HCT116 (cell line): Measurements from ENCODE around the gene HSPA12A. TPM values are rescaled to one million over a fixed set of nuclear protein-coding genes. Genes with fewer than 3 reads are reported as not detected.

Experiments
- ATAC-seq: fragments of 200-7000 bp; cut with Tn5 transposase; 2 replicates; pipeline ENCODE4 v1.9.1; 2020; ENCODE audit warnings: mild to moderate bottlenecking, moderate library complexity
- BruUV-seq: library from RNA; stranded (reverse); fragments of 400-500 nt; replicated peaks from 2 replicates; lab custom pipeline; 2021; lab: Mats Ljungman, UMichigan
- CTCF ChIA-PET: fragments of 300-600 bp; sonication (Branson Sonifier 250); formaldehyde crosslinking; loops from one replicate; lab custom pipeline; 2021; ENCODE audit warnings: antibody characterized with exemption; lab: Charles Lee
- POLR2A ChIA-PET: fragments of 300-600, 350-600 bp; sonication (Branson Sonifier 250); formaldehyde crosslinking; loops from one replicate; lab custom pipeline; 2021; ENCODE audit warnings: antibody characterized with exemption; lab: Charles Lee
- RAD21 ChIA-PET, 2 experiments: fragments of 300-600 bp; sonication (Branson Sonifier 250); formaldehyde crosslinking; loops; one replicate each; lab custom pipeline; 2023; ENCODE audit warnings: low total read pairs in 2 of 2; ENCODE audit not compliant: uncharacterized antibody in 2 of 2, unreplicated experiment in 2 of 2, low non-redundant PET in 1 of 2; lab: Charles Lee
- DNase-seq: peaks from one replicate; pipeline ENCODE4 v3.0.0-alpha.2; 2010; ENCODE audit warnings: low read depth, low spot score
- H2AFZ ChIP-seq: fragments of 200-600 bp; shearing (Covaris generic), sonication (generic); 2 replicates; pipeline ENCODE4 v1.6.1; 2017; ENCODE audit warnings: low read depth, mixed run types, mixed read lengths, antibody characterized with exemption, low read length; ENCODE audit not compliant: poor library complexity, severe bottlenecking
- H3K27ac ChIP-seq: 2 replicates; pipeline ENCODE4 v1.5.1; 2012; ENCODE audit warnings: low read depth, low read length
- H3K27me3 ChIP-seq: fragments of 200-600 bp; sonication (generic); 2 replicates; pipeline ENCODE4 v1.6.1; 2016; ENCODE audit warnings: mixed run types, low read length, mixed read lengths; ENCODE audit not compliant: insufficient read depth
- H3K36me3 ChIP-seq, 2 experiments: fragments of 200-500 bp in 1 of 2; fragments of 200-600 bp in 1 of 2; sonication (Bioruptor generic) in 1 of 2; sonication (generic) in 1 of 2; 2 replicates each; pipeline versions ENCODE4 v1.5.1 to v1.6.1; 2014 to 2016; ENCODE audit warnings: low read length in 2 of 2, inconsistent platforms in 1 of 2, mixed read lengths in 1 of 2, mixed run types in 1 of 2; ENCODE audit not compliant: insufficient read depth in 2 of 2, control insufficient read depth in 1 of 2
- H3K4me1 ChIP-seq, 2 experiments: fragments of 200-600 bp in 1 of 2; sonication (generic) in 1 of 2; 2 replicates each; pipeline versions ENCODE4 v1.5.1 to v1.6.1; 2012 to 2017; ENCODE audit warnings: low read length in 2 of 2, inconsistent platforms in 1 of 2, mild to moderate bottlenecking in 1 of 2, mixed read lengths in 1 of 2, mixed run types in 1 of 2, moderate library complexity in 1 of 2; ENCODE audit not compliant: insufficient read depth in 2 of 2, control insufficient read depth in 1 of 2
- H3K4me2 ChIP-seq: fragments of 200-600 bp; sonication (generic); 2 replicates; pipeline ENCODE4 v1.6.1; 2017; ENCODE audit warnings: mixed run types, low read length, mixed read lengths
- H3K4me3 ChIP-seq, 2 experiments: fragments of 200-600 bp in 1 of 2; sonication (generic) in 1 of 2; replicated peaks in 1 of 2; 2 replicates each; pipeline ENCODE4 v1.5.1; 2011 to 2016; ENCODE audit warnings: low read length in 2 of 2, control low read depth in 1 of 2, low read depth in 1 of 2, mild to moderate bottlenecking in 1 of 2, mixed read lengths in 1 of 2, mixed run types in 1 of 2
- H3K79me2 ChIP-seq: fragments of 200-600 bp; sonication (generic); 2 replicates; pipeline ENCODE4 v1.6.1; 2017; ENCODE audit warnings: mild to moderate bottlenecking, mixed run types, low read length, moderate library complexity, mixed read lengths; ENCODE audit not compliant: insufficient read depth
- H3K9ac ChIP-seq: fragments of 200-600 bp; sonication (generic); 2 replicates; pipeline ENCODE4 v1.6.1; 2016; ENCODE audit warnings: low read length, mixed read lengths
- H3K9me2 ChIP-seq: fragments of 200-600 bp; sonication (generic), shearing (Covaris generic); 2 replicates; pipeline ENCODE4 v1.6.1; 2017; ENCODE audit warnings: mixed run types, mild to moderate bottlenecking, moderate library complexity; ENCODE audit not compliant: insufficient read depth
- H3K9me3 ChIP-seq, 2 experiments: fragments of 200-500 bp in 1 of 2; fragments of 200-600 bp in 1 of 2; sonication (Bioruptor generic) in 1 of 2; sonication (generic) in 1 of 2; 2 replicates each; pipeline ENCODE4 v1.6.1; 2014 to 2017; ENCODE audit warnings: low read length in 2 of 2, mixed read lengths in 2 of 2, inconsistent platforms in 1 of 2, low read depth in 1 of 2, mild to moderate bottlenecking in 1 of 2, mixed run types in 1 of 2, moderate library complexity in 1 of 2; ENCODE audit not compliant: control insufficient read depth in 1 of 2, insufficient read depth in 1 of 2
- H4K20me1 ChIP-seq: fragments of 200-600 bp; sonication (generic), shearing (Covaris generic); 2 replicates; pipeline ENCODE4 v1.6.1; 2017; ENCODE audit warnings: mixed run types, mild to moderate bottlenecking, moderate library complexity; ENCODE audit not compliant: insufficient read depth
- EGR1 ChIP-seq: IDR thresholded peaks from 2 replicates; pipeline ENCODE4 v1.6.1; 2012; ENCODE audit warnings: low read depth
- EZH2phosphoT487 ChIP-seq: fragments of 200-600 bp; IDR thresholded peaks from 2 replicates; pipeline ENCODE4 v1.6.1; 2018; ENCODE audit warnings: antibody characterized with exemption, borderline replicate concordance
- FOSL1 ChIP-seq: IDR thresholded peaks from 2 replicates; pipeline ENCODE4 v1.6.1; 2012; ENCODE audit warnings: low read depth
- JUND ChIP-seq: IDR thresholded peaks from 2 replicates; pipeline ENCODE4 v1.6.1; 2012
- POLR2AphosphoS5 ChIP-seq: IDR thresholded peaks from 2 replicates; pipeline ENCODE4 v1.6.1; 2011; ENCODE audit warnings: mild to moderate bottlenecking, low read depth, low read length, moderate library complexity
- RAD21 ChIP-seq: IDR thresholded peaks from 2 replicates; pipeline ENCODE4 v1.6.1; 2012; ENCODE audit warnings: low read depth, mild to moderate bottlenecking
- SRF ChIP-seq: IDR thresholded peaks from 2 replicates; pipeline ENCODE4 v1.6.1; 2012; ENCODE audit warnings: low read depth
- ZFX ChIP-seq: fragments of 450-650 bp; IDR thresholded peaks from 2 replicates; pipeline ENCODE4 v1.6.1; 2017
- ZNF274 ChIP-seq: fragments of 200-500 bp; sonication (Bioruptor generic); IDR thresholded peaks from 2 replicates; pipeline ENCODE4 v1.6.1; 2014; ENCODE audit warnings: mild to moderate bottlenecking, low read depth, low read length, inconsistent platforms
- intact Hi-C: fragments of 100-400 bp; cut with micrococcal nuclease; formaldehyde crosslinking; loops from 2 replicates; pipeline ENCODE4 v1.10.0; 2022
- total RNA-seq: library from RNA; stranded (reverse); gene quantifications from one replicate; pipeline ENCODE4 v1.2.1, GENCODE V29; 2021; ENCODE audit not compliant: unreplicated experiment
- TF ChIP-seq, protein P1 (sequence below): IDR thresholded peaks from 2 replicates; pipeline ENCODE4 v1.6.1; 2012; ENCODE audit warnings: low read depth
- TF ChIP-seq, protein P2 (sequence below): IDR thresholded peaks from 2 replicates; pipeline ENCODE4 v1.6.1; 2011; ENCODE audit warnings: mild to moderate bottlenecking, low read length, moderate library complexity; ENCODE audit not compliant: insufficient replicate concordance; ENCODE audit errors: extremely low read depth
- TF ChIP-seq, protein P3 (sequence below): IDR thresholded peaks from 2 replicates; pipeline ENCODE4 v1.6.1; 2012
- TF ChIP-seq, protein P4 (sequence below), 3 experiments: fragments of 200-600 bp in 1 of 3; sonication (generic) in 1 of 3; IDR thresholded peaks in 2 of 3; conservative IDR thresholded peaks in 1 of 3; 2 replicates each; pipeline ENCODE4 v1.5.1; 2012 to 2017; ENCODE audit warnings: low read depth in 2 of 3, low read length in 2 of 3, antibody characterized with exemption in 1 of 3, borderline replicate concordance in 1 of 3, control low read depth in 1 of 3, mild to moderate bottlenecking in 1 of 3, mixed read lengths in 1 of 3, mixed run types in 1 of 3, moderate library complexity in 1 of 3; ENCODE audit not compliant: insufficient read depth in 1 of 3

The HSPA12A gene
- total RNA-seq, 1 experiment from 2014 or later = 19.8 TPM

DNA sequence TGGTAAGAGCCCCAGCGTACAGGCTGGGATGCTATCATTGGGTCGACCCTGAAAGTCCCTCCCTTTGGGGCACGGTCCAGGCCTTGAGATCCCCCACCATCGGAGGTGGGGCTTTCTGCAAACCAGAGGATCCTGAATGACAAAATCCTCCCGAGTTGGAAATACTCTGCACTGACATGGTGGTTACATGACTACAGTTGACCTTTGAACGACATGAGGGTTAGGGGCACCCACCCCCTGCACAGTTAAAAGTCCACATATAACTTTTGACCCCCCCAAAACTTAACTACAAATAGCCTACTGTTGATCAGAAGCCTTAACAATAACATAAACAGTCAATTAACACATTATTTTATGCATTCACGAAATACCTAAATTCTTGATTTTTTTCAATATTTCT is 13.1 kb downstream of the HSPA12A start:
- Histone ChIP-seq H3K4me2 (no peak overlapping the region), H4K20me1 (no peaks in the 10 kb centered on the region), H3K27ac (no peak overlapping the region), H3K27me3 (no peaks in the 10 kb centered on the region), H3K9me3 (no peaks in the 10 kb centered on the region)
- RAD21 ChIA-PET = no interaction called here
- DNase-seq = no peak
- no peak for TF ChIP-seq FOSL1
- TF ChIP-seq, protein P1, sequence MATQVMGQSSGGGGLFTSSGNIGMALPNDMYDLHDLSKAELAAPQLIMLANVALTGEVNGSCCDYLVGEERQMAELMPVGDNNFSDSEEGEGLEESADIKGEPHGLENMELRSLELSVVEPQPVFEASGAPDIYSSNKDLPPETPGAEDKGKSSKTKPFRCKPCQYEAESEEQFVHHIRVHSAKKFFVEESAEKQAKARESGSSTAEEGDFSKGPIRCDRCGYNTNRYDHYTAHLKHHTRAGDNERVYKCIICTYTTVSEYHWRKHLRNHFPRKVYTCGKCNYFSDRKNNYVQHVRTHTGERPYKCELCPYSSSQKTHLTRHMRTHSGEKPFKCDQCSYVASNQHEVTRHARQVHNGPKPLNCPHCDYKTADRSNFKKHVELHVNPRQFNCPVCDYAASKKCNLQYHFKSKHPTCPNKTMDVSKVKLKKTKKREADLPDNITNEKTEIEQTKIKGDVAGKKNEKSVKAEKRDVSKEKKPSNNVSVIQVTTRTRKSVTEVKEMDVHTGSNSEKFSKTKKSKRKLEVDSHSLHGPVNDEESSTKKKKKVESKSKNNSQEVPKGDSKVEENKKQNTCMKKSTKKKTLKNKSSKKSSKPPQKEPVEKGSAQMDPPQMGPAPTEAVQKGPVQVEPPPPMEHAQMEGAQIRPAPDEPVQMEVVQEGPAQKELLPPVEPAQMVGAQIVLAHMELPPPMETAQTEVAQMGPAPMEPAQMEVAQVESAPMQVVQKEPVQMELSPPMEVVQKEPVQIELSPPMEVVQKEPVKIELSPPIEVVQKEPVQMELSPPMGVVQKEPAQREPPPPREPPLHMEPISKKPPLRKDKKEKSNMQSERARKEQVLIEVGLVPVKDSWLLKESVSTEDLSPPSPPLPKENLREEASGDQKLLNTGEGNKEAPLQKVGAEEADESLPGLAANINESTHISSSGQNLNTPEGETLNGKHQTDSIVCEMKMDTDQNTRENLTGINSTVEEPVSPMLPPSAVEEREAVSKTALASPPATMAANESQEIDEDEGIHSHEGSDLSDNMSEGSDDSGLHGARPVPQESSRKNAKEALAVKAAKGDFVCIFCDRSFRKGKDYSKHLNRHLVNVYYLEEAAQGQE = no peak
- TF ChIP-seq ZFX = no peak
- TF ChIP-seq EGR1 = no peak
- no peak for TF ChIP-seq JUND
- TF ChIP-seq RAD21 = no peak
- TF ChIP-seq ZNF274 = no peak
- TF ChIP-seq POLR2AphosphoS5 = no peak
- TF ChIP-seq, protein P2, sequence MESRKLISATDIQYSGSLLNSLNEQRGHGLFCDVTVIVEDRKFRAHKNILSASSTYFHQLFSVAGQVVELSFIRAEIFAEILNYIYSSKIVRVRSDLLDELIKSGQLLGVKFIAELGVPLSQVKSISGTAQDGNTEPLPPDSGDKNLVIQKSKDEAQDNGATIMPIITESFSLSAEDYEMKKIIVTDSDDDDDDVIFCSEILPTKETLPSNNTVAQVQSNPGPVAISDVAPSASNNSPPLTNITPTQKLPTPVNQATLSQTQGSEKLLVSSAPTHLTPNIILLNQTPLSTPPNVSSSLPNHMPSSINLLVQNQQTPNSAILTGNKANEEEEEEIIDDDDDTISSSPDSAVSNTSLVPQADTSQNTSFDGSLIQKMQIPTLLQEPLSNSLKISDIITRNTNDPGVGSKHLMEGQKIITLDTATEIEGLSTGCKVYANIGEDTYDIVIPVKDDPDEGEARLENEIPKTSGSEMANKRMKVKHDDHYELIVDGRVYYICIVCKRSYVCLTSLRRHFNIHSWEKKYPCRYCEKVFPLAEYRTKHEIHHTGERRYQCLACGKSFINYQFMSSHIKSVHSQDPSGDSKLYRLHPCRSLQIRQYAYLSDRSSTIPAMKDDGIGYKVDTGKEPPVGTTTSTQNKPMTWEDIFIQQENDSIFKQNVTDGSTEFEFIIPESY = no peak
- TF ChIP-seq SRF = no peak
- TF ChIP-seq, protein P3, sequence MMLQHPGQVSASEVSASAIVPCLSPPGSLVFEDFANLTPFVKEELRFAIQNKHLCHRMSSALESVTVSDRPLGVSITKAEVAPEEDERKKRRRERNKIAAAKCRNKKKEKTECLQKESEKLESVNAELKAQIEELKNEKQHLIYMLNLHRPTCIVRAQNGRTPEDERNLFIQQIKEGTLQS = no peak
- no peak for TF ChIP-seq EZH2phosphoT487
- TF ChIP-seq, protein P4, sequence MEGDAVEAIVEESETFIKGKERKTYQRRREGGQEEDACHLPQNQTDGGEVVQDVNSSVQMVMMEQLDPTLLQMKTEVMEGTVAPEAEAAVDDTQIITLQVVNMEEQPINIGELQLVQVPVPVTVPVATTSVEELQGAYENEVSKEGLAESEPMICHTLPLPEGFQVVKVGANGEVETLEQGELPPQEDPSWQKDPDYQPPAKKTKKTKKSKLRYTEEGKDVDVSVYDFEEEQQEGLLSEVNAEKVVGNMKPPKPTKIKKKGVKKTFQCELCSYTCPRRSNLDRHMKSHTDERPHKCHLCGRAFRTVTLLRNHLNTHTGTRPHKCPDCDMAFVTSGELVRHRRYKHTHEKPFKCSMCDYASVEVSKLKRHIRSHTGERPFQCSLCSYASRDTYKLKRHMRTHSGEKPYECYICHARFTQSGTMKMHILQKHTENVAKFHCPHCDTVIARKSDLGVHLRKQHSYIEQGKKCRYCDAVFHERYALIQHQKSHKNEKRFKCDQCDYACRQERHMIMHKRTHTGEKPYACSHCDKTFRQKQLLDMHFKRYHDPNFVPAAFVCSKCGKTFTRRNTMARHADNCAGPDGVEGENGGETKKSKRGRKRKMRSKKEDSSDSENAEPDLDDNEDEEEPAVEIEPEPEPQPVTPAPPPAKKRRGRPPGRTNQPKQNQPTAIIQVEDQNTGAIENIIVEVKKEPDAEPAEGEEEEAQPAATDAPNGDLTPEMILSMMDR (IDR thresholded peaks at IDR 0.05 in 2 of 3, conservative IDR thresholded peaks at IDR 0.05 in 1 of 3; ENCODE audit: borderline replicate concordance in 1 of 3, insufficient read depth in 1 of 3, low read depth in 2 of 3, low read length in 2 of 3) = no peak
- TF ChIP-seq, all 23 proteins: peak for 0
- POLR2A ChIA-PET = no interaction called here
- no peak overlapping the region for H2AFZ ChIP-seq
- CTCF ChIA-PET = no interaction called here
- no TSS peak for BruUV-seq
- H3K9me2 ChIP-seq = no peaks in the 10 kb centered on the region
- intact Hi-C loops = no loop called here
- no peak overlapping the region for H3K4me3 ChIP-seq
- 0 out of 2 replicates have a peak, but pooled peaks cover 13% of the 10 kb centered on the region for H3K79me2 ChIP-seq
- no peaks in the 10 kb centered on the region for H3K36me3 ChIP-seq
- ATAC-seq = no peak
- H3K4me1 ChIP-seq = no peaks in the 10 kb centered on the region
- no peak overlapping the region for H3K9ac ChIP-seq
